GM18520 (cell line): ENCODE data around the gene MAP3K3.
A peak's percentile ranks its signal among the peaks of the same experiment; 100 is the strongest.

Experiments
- ATAC-seq: cut with Tn5 transposase; IDR thresholded peaks from one replicate; pipeline ENCODE4 v1.9.1; 2021; ENCODE audit not compliant: unreplicated experiment

The MAP3K3 gene

DNA sequence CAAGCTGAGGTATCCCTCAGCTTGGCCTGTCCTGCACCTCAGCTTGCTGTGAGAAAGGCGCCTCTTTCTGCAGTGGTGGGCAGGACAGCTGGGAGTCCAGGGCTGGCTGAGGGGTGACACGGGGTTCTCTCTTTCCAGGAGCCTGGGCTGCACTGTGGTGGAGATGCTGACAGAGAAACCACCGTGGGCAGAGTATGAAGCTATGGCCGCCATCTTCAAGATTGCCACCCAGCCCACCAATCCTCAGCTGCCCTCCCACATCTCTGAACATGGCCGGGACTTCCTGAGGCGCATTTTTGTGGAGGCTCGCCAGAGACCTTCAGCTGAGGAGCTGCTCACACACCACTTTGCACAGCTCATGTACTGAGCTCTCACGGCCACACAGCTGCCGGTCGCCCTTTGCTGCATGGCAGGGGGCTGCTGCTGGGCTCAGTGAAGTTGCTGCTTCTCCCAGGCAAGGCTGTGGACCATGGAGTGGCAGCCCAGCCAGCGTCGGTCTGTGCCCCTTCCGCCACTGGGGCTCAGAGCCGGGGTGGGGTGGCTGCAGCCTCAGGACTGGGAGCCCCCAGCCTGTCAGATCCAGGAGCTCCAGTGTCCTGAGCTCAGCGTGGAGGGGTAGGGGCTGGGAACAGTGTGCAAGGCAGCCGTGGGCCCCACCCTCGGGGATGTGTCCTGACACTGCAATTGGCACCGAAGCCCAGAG, 71.3 kb downstream of the MAP3K3 start:
- no peak for ATAC-seq

DNA sequence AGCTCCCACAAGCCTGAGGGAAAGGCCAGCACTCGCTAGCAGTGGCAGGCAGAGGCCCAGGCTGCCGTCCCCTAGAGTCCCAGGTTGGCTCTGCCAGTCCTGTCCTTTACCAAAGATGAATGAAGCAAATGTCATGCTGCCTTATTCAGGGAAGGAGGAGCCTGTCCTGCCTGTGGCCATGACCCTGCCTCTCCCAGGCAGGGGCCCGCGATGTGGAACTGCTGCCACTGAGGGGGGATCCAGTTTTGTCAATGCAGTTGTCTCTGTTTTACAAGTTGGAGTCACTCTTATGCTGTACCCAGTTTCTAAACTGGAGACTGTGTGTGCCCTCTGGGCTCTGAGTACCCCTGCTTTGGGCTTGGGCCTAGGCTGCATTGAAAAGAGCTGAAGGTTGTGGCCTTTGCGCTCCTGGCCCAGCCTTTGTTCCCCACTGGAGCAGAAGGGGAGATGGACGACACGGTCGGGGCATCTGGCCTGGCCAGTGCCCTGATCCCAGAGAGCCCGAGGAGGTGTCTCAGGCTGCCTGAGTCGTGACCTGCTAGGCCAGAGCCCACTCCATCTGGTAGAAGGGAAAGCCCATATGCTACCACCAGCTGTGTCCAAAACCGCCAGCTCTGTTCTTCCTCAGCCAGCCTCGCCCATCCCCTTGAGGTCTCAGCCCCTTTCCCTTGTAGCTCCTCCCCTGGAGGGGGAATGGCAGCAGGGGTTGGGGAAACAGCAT, 72.2 kb downstream of the MAP3K3 start:
- no peak for ATAC-seq

DNA sequence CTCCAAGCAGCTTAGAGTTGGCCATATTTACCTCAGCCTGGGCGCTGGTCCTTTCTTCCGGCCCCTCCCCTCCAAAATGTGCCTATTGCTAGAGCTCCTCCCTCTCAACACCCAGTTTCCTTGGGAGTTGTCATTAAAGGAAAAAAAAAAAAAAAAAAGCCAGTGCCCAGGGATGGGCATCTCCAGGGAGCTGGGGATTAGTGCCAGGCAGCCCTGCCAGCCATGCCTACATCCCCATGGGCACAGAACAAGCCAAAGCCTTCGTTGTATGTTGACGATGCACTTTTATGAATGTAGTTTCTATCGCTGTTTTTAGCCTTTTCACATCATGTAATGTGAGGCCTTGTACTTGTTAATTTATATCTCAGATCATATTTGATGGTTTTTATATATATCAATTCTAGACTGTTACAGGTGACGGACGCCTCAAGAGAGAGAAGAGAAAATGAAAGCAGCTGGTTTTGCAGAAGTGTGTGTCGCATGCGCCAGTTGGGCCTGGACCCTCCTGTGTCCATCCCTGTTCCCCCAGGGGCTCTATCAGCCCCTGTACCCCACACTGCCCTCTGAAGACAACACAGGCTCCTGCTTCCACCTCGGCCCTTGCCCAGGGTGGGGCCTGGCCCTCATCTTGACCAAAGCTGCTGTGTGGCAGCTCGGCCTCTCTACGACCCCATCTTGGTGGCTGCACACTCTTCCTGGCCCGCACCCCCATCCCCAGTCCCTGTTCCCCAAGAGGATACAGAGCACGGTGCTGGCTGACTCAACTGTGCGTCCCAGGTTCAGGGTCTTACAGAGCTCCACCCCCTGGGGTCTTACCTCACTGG, 72.9 kb downstream of the MAP3K3 start:
- no peak for ATAC-seq

DNA sequence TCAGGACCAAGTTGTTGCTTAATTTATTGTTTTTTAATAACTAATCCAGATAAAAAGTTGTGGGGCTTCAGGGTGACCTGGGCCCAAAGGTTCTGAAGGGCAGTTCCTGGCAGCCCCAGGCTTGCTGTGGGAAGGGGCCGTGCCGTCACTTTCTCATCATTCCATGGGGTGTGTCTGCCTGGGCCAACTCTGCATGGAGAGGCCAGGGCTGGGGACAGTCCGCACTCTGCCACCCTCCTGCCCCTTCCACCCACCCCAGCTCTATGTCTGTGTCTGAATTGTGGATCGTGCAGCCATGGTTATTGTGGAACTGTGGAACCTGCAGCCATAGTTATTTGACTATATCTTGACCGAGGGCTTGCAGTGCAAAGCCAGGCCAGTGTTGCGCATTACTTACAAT, 73.7 kb downstream of the MAP3K3 start:
- no peak for ATAC-seq

DNA sequence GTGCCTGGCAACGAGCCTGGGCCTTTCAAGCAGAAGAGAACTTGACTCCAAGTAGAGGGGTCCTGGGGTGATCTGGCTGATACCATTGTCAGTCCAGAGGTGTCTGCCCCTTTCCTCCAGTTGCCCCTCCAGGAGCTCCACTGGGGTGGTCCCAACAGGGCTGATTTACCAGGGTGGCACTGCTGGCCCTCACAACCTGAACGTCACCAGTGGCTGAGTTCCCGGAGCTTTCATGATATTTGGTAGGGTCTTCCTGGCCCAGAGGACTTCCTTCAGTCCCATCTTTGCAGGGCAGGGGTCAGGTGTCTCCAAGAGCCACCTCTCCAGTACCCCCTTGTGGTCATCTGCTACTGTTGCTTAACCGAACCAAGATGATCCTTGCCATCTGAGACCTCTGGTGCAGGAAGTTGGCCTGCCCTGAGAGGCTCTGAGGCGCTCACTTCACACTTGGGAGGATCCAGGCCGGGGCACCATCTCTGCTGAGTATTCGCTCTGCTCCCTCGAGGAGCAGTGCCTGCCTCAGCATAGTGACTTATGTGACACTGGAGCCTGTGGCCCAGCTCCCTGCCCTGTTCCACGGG, 74.3 kb downstream of the MAP3K3 start:
- no peak for ATAC-seq

DNA sequence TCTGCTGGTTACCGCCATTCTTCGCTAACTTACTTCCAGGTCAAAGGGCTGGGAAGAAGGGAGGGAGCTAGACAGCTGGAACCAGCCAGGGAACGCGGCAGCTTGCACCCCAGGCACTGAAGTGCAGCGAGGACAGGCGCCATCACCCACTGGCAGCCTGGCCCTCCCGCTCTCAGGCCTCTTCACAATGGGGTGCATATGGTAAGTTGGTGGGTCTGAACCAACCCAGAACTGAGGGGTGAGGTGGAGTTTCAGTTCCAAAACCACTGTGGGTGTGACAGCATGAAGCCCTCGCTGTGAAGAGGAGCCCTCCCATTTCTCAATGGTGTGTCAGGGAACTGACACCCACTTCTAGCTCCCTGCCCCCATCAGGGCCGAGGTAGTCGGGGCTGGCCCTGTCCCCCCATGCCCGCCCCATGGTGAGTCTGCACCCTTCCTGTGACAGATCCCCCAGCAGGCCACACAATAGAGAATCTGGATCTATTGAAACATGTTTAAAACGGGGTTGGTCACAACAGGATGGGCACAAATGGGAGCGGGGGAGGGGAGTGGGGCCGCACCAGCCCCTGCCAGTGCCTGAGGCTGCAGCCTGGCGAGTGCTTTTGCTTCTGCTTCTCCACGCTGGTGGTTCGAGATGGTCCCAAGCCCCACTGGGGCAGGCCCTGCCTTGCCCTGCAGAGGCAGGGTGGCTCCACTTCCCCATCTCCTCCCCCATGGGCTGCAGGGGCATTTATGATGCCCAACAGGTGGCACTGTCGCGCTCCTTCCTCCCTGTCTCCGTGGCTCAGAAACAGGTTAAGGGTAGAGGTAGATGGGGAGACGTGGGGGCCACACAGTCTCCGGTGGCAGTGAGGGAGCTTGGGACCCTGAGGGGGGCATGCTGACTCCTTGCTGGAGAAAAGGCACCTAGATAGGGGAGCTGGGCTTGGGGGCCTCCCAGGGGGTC, 75.4 kb downstream of the MAP3K3 start:
- ATAC-seq, result peak; percentile 26

DNA sequence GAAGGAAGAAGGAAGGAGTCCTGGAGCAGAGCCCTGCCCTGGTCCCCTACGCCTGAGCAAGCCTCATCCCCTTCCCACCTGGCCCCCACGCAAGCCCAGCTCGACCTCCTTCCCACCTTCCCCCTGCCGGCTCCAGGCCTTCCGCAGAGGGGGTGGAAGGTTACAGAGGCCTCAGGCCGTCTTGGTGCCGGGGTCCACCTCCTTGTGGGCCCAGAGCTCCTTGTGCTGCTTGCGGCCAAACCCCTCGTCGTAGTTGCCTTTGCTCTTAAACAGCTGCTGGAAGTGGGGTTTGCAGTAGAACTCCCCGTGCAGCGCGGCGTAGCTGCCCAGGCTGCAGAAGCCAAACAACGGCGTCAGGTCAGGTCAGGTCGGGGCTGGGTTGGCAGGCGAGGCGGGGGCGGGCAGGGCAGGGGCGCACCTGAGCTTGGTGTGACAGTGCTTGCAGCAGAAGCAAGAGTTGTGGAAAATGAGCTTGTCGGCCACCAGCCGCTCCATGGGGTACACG, 76.2 kb downstream of the MAP3K3 start:
- no peak for ATAC-seq

DNA sequence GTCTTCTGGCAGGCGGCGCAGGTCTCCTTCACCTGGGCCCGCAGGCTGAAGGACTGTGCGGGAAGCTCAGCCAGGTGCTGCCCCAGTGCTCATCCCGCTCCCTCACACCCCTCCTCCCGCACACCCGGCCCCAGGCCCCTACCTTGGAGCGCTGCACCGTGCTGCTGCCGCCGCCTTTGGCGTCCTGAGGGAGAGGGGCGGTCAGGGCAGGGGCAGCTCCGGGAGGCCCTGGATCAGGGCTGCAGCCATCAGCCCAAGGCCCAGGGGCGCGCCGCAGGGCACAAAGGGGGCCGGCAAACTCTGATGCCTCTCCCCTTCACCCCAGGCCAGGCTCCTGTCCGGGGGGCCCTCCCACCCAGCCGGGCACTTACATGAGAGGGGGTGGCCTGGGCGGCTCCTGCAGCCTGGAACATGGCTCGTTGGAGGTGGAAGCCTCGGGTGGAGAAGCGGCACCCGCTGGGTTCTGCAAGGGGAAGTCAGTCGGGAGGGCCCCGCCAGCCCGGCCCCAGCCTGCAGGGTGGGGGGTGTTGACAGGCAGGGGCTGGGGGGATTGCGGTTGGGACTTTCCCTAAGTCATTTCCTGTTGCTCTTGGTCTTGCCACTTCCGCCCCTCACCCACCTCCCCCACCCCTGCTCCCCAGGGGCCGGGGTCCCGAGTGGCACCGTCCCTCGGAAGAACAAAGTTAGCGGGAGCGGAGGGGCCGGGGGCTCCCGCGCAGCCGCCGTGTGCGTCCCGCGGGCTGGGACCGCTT, 76.8 kb downstream of the MAP3K3 start:
- no peak for ATAC-seq

DNA sequence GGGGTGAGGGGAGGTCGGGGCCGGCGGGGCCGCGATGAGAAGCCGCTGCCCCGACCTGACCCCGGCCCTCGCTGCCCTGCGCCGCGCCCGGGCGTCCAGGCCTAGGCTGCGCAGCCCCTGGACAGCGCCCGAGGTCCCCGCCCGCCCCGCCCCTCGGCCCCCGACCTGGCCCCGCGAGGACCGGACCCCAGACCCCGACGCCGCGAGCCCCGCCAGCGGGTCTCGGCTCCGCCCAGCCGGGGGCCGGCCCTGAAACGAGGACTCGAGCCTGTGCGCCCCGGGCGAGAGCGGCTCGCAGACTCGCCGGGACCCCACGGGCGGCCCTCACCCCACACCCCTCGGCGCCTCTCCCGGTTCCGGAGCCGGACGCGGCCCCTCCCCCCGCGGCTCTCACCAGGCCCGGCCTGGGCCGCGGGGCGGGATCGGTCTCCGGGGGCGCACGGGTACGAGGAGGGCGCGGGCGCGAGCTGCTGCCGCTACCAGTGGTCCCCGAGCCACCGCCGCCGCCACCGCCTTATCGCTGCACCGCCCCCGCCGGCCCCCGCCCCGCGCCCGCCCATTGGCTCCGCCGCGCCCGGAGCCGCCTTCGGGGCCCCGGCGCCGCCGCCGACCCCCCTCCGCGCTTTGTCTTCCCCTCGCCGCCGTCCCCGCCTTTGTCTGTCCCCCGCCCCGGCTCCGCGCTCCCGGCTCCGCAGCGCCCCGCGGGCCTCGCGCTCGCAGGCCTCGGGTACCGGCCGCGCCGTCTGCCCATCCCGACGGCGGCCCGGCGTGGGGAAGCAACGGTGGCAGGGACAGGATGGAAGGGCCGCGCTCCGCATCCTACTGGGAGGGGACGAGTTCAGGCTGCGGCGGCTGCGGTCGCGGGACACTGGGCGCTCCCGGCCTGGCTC, 77.7 kb downstream of the MAP3K3 start, which contains the start of gene LIMD2:
Gene LIMD2, minus strand, starts transcription at position 488 of the 890 bp plus-strand sequence. CDS start 827 bp downstream, outside the sequence.
- no peak for ATAC-seq

DNA sequence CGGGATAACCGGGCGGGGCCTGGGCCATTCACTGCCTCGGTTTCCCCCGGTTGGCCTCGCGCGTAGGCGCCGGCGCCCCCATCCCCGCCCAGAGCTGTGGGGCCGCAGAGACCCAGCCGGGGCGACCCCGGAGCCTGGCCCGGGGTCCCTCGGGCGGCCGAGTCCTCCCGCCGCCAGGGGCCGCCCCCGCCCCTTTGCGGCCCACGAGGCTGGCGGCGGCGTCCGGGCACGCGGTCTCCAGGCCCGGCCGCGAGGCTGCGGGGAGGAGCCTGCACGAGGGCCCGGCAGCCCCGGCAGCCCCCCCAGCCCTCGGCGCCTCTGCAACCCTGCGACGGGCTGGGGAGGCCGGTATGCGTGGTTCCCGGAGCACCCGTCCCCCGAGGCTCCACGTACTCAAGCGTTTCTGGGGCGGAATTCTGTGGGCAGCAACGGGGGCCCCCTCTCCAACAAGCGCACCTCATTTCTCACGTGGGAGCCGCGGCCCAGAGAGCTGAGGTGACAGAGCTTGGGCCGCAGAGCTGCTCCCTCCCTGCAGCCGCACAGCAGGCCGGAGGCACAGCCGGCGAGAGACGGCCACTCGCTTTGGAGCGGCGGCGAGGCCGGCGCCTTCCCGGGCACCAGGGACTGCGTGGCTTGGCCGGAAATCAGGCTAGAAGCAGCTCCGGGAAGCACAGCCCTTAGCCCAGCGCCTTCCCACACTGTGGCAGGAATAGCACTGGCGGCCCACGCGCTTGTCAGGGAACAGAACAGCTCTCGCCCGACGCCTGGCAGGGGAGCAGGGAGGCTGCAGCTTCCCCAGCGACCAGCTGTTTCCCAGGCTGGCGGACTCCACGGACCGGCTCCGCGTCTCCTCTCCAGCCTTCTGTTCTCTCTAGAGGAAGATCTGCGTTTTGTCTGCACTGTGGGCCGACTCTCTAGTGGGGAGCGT, 78.6 kb downstream of the MAP3K3 start:
- no peak for ATAC-seq

DNA sequence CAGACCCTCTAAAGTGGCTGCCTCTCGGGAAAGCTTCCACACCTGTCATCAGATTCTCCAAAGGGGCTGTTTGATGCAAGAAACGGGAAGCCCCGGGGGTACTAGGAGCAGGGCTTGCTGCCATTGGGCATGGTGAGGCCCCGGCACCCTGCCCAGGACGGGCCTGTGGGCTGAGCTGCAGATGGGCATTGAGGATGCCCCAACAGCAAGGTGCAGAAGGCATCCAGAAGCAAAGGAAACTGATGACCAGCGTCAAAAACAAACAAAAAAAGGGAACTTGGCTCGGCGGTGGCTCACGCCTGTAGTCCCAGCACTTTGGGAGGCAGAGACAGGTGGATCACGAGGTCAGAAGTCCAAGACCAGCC, 79.2 kb downstream of the MAP3K3 start:
- ATAC-seq, result no peak

DNA sequence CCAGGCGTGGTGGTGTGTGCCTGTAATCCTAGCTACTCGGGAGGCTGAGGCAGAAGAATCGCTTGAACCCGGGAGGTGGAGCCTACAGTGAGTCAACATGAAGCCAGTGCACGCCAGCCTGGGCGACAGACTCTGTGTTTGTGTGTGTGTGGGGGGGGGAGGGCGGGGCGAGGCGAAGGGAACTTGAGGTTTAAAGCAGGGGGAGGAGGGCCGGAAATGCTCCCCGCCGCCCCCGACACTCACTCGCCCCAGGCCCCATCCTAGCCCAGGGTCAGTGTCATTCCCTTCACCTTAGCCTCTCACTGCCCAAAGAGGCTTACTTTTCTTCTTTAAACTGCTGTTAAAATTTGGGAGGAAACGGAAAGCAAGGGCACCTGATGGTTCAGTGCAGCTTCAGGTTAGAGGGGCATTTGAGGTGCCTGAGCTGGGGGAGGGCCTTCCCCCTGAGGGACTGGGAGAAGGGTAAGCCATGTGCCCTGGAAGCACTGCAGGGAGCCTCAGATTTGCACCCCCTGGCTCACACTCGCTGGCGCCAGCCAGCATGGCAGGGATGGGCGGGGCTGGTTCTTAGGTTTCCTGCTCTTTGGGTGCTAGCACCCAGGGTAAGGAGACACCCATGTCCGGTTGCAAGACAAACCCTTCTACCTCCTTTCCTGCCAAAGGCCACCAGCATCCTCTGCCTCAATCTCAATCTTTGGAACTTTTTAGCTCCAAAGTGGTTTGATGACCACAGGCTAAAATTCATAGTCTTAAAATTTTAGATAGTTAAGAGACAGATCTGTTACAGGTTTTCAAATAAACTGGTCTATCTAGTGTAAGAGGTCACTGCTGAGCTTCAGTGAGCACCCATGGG, 79.9 kb downstream of the MAP3K3 start:
- ATAC-seq, result no peak

DNA sequence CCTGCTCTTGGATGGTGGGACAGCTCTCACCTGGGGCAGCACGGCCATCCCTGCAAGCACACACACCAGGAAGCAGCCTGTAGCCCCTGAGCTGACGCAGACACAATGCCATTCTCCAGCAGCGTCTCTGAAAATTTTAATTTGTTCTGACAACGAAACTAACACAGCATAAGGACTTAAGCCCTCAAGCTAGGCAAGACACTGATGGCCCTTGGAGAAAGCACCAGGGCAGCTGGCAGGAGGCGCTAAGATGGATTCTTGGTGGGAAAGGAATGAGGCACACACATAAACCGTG, 80.5 kb downstream of the MAP3K3 start:
- no peak for ATAC-seq

DNA sequence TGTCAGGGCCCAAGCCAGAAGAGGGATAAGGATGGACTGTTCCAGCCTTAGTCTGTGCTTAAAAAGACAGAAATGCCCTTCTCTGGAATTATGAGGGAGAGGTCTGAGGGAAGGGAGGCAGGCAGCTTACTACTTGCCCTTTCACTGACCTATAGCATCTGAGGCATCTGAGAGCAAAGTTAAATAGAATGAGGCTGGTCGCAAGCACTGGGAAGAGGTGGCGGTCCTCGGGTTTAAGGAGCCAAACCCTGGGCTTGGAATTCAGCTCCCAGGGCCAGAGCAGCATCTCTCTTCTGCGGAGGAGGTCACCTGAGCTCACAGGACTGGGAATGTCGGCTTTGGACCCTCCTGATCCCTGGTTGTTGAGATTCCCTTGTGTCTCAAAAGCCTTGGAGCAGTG, 80.8 kb downstream of the MAP3K3 start:
- no peak for ATAC-seq

DNA sequence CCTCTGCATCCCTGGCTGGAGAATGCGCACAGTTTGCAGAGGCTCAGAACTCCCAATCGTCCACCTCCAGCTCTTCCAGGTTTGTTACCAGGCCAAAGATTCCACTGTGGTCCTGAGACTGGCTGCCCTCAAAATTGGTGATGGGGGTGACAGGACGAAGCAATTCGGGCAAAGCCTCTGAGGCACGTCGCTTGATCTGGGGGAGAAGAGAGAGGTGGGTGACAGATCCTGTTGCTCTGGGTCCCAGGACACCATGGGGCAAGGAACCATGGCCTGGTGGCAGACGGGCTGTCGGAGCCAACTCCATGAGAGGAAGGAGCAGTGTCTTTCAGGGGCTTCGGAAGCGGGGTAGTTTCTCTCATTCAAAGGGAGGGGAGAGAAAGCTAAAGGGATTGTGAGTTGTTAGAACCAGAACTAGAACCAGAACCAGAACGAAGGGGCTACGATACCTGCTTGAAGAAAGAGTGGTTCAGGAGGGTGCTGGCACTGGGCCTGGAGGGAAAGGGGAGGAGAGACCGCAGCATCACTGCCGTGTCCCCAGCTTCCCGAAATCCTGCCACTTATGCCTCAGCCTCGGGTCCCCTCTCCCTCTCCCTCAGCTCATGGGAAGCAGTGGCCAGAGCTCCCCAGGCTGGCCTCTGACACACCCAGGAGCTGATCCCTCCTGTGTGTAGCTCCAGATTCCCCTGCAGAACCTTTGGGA, 81.5 kb downstream of the MAP3K3 start:
- no peak for ATAC-seq

DNA sequence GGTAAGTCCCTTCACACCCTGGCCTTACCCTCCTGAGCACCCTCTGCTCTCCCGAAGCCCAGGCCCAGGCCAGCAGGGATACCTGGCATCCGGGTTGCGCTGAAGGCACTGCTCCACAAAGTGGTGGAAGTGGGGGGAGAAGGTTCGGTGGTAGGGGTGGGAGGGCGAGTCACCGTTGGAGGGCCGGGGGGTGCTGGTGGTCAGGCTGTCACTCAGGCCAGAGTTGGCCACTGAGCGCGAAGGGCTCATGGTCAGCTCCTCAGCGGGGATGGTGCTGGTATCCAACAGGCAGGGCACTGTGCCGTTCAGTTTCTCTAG, 82.0 kb downstream of the MAP3K3 start:
- no peak for ATAC-seq
